Measurements from ENCODE around the gene TM4SF5.

The TM4SF5 gene

GRCh38 chr17:4807605-4808377, 36.1 kb downstream of the TM4SF5 start:
- ChIA-PET CTCF (interaction anchor here (1.0 to 3.1 kb wide), 5 partner anchors 11 to 73 kb away, joined by 3 to 19 read pairs (median 6); partner anchors contain the start of gene PSMB6), POLR2A (no interaction called here)
- no peak for DNase-seq (ENCODE audit: extremely low spot score)

GRCh38 chr17:4808378-4808767, 36.7 kb downstream of the TM4SF5 start:
- TF ChIP-seq CTCF (IDR thresholded peaks at IDR 0.05; ENCODE audit: control extremely low read depth, extremely low read depth, low read depth, missing control alignments), result no peak
- POLR2A ChIA-PET, result no interaction called here
- CTCF ChIA-PET, result interaction anchor here (1.5 to 2.3 kb wide), 3 partner anchors 12 to 73 kb away, joined by 6 to 8 read pairs (median 6); partner anchors contain the start of gene PSMB6
- DNase-seq (ENCODE audit: extremely low spot score), result no peak

More at GRCh38 chr17:4807605-4808377, 36.1 kb downstream of the TM4SF5 start:
- TF ChIP-seq CTCF (IDR thresholded peaks at IDR 0.05; ENCODE audit: control extremely low read depth, extremely low read depth, low read depth, missing control alignments), result no peak

GRCh38 chr17:4810696-4811290, 39.1 kb downstream of the TM4SF5 start:
- no peak for TF ChIP-seq CTCF (IDR thresholded peaks at IDR 0.05; ENCODE audit: control extremely low read depth, extremely low read depth, low read depth, missing control alignments)
- ChIA-PET POLR2A (no interaction called here), CTCF (interaction anchor here (0.9 kb wide), 1 partner anchor 21 kb away, joined by 3 read pairs; the partner anchor contains the start of gene GLTPD2)
- DNase-seq (ENCODE audit: extremely low spot score), result no peak

- no peak for TF ChIP-seq CTCF (IDR thresholded peaks at IDR 0.05; ENCODE audit: control extremely low read depth, extremely low read depth, low read depth, missing control alignments)
- ChIA-PET POLR2A (no interaction called here), CTCF (no interaction called here)
- no peak for DNase-seq (ENCODE audit: extremely low spot score)
Measured at GRCh38 chr17:4811471-4811870, 39.8 kb downstream of the TM4SF5 start.

- no peak for TF ChIP-seq CTCF (IDR thresholded peaks at IDR 0.05; ENCODE audit: control extremely low read depth, extremely low read depth, low read depth, missing control alignments)
Measured at GRCh38 chr17:4812690-4813089, 41.0 kb downstream of the TM4SF5 start.

GRCh38 chr17:4815043-4815675, 43.5 kb downstream of the TM4SF5 start:
- POLR2A ChIA-PET, result no interaction called here
- DNase-seq (ENCODE audit: extremely low spot score), result no peak
- CTCF ChIA-PET, result no interaction called here
- TF ChIP-seq CTCF (IDR thresholded peaks at IDR 0.05; ENCODE audit: control extremely low read depth, extremely low read depth, low read depth, missing control alignments), result no peak

More at GRCh38 chr17:4812690-4813089, 41.0 kb downstream of the TM4SF5 start:
- CTCF ChIA-PET, result interaction anchor here (1.2 kb wide), 1 partner anchor 11 kb away, joined by 3 read pairs; no protein-coding TSS in a partner anchor
- POLR2A ChIA-PET, result no interaction called here
- no peak for DNase-seq (ENCODE audit: extremely low spot score)
